ENCODE measurements around the gene STMN3.
A peak's percentile ranks its signal among the peaks of the same experiment; 100 is the strongest.

Gene STMN3

GRCh38 chr20:63653041-63653973, at the start of gene STMN3:
TSS of gene STMN3 (minus strand) at chr20:63653424. CDS start at chr20:63653345, 79 bp downstream.
- no peak for TF ChIP-seq CTCF (IDR thresholded peaks at IDR 0.05)
- H3K27ac ChIP-seq: peak within 1 kb of the TSS in 1 of 2 donors; percentile 63
- peak within 1 kb of the TSS; percentile 80 for H3K4me3 ChIP-seq
- DNase-seq (ENCODE audit: low spot score): peak; percentile 85

- no peak for TF ChIP-seq CTCF (IDR thresholded peaks at IDR 0.05)
- peak; percentile 65 for DNase-seq (ENCODE audit: low spot score)
- no peak overlapping the region for H3K27ac ChIP-seq
- no peak overlapping the region for H3K4me3 ChIP-seq
These were observed 48.9 kb upstream of the STMN3 start for GRCh38 chr20:63702036-63702665.

- peak; percentile 73 for DNase-seq (ENCODE audit: low spot score)
- no peak for TF ChIP-seq CTCF (IDR thresholded peaks at IDR 0.05)
- H3K27ac ChIP-seq: no peak overlapping the region
- no peak overlapping the region for H3K4me3 ChIP-seq
These were observed 48.3 kb upstream of the STMN3 start for GRCh38 chr20:63701329-63702035.

GRCh38 chr20:63701051-63701328, 47.8 kb upstream of the STMN3 start:
- H3K27ac ChIP-seq: no peak overlapping the region
- DNase-seq (ENCODE audit: low spot score): no peak
- TF ChIP-seq CTCF (IDR thresholded peaks at IDR 0.05): no peak
- H3K4me3 ChIP-seq: no peak overlapping the region

- no peak for TF ChIP-seq CTCF (IDR thresholded peaks at IDR 0.05)
- Histone ChIP-seq H3K27ac (peak overlapping the region in 1 of 2 donors; percentile 83), H3K4me3 (no peak overlapping the region)
- DNase-seq (ENCODE audit: low spot score): peak; percentile 73
These were observed 47.2 kb upstream of the STMN3 start for GRCh38 chr20:63700199-63701050.

- peak; percentile 73 for DNase-seq (ENCODE audit: low spot score)
- no peak for TF ChIP-seq CTCF (IDR thresholded peaks at IDR 0.05)
- peak overlapping the region; percentile 31 for H3K4me3 ChIP-seq
- H3K27ac ChIP-seq: peak overlapping the region; percentile 18 to 83
These were observed 46.4 kb upstream of the STMN3 start for GRCh38 chr20:63699466-63700198.
